Measurements from ENCODE around the gene HECW1.

Gene HECW1

GRCh38 chr7:43437001-43437400, 324.6 kb downstream of the HECW1 start:
- TF ChIP-seq NFIC (IDR thresholded peaks at IDR 0.05): no peak
- no peak for TF ChIP-seq CEBPB (IDR thresholded peaks at IDR 0.05)
- TF ChIP-seq USF1 (IDR thresholded peaks at IDR 0.05): no peak
- no peak for TF ChIP-seq ZBTB7A (IDR thresholded peaks at IDR 0.05; ENCODE audit: low read depth)
- no peak for TF ChIP-seq MAX (IDR thresholded peaks at IDR 0.05)
- no peak for TF ChIP-seq YY1 (IDR thresholded peaks at IDR 0.05; ENCODE audit: low read depth)
- TF ChIP-seq EGR1 (IDR thresholded peaks at IDR 0.05): no peak
- no peak for TF ChIP-seq EP300 (IDR thresholded peaks at IDR 0.05; ENCODE audit: borderline replicate concordance)
- no peak for TF ChIP-seq FOXM1 (IDR thresholded peaks at IDR 0.05; ENCODE audit: borderline replicate concordance, low read depth)
- no peak for TF ChIP-seq TCF12 (IDR thresholded peaks at IDR 0.05; ENCODE audit: low read depth)
- TF ChIP-seq TAF1 (IDR thresholded peaks at IDR 0.05; ENCODE audit: low read depth): no peak
- no peak for TF ChIP-seq TEAD4 (IDR thresholded peaks at IDR 0.05)
- TF ChIP-seq CREB1 (IDR thresholded peaks at IDR 0.05; ENCODE audit: low read depth): no peak
- TF ChIP-seq REST (IDR thresholded peaks at IDR 0.05; ENCODE audit: low read depth): no peak
- no peak for TF ChIP-seq RAD21 (IDR thresholded peaks at IDR 0.05; ENCODE audit: low read depth)

DNA sequence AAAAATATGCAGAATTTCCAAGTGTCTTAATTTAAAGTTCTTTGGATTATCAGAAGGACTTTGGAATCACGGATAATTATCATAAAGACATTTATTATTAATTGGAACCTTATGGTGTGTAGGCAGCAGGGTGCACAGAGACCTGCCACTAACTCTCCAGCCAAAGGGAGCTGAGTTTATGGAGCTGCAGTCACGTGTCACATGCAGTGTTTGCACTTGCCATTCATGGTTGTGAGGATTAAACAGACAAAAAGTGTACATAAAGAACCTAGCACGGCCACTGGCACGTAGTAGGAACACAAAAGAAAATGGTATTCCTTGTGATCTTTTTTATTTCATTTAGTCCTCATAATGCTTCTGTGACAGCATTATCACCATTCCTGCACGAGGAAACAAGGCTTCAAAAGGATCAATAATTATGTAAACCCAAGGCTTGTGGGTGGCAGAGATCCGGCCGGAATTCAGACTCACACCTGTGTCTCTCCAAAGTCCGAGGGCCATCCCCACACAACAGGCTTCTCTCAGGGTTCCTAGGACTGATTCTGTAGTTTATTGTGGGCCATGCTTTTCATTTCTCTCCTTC, 326.5 kb downstream of the HECW1 start:
- no peak for TF ChIP-seq EP300 (IDR thresholded peaks at IDR 0.05; ENCODE audit: borderline replicate concordance)
- TF ChIP-seq USF1 (IDR thresholded peaks at IDR 0.05): no peak
- no peak for TF ChIP-seq TEAD4 (IDR thresholded peaks at IDR 0.05)
- TF ChIP-seq REST (IDR thresholded peaks at IDR 0.05; ENCODE audit: low read depth): no peak
- no peak for TF ChIP-seq FOXM1 (IDR thresholded peaks at IDR 0.05; ENCODE audit: borderline replicate concordance, low read depth)

DNA sequence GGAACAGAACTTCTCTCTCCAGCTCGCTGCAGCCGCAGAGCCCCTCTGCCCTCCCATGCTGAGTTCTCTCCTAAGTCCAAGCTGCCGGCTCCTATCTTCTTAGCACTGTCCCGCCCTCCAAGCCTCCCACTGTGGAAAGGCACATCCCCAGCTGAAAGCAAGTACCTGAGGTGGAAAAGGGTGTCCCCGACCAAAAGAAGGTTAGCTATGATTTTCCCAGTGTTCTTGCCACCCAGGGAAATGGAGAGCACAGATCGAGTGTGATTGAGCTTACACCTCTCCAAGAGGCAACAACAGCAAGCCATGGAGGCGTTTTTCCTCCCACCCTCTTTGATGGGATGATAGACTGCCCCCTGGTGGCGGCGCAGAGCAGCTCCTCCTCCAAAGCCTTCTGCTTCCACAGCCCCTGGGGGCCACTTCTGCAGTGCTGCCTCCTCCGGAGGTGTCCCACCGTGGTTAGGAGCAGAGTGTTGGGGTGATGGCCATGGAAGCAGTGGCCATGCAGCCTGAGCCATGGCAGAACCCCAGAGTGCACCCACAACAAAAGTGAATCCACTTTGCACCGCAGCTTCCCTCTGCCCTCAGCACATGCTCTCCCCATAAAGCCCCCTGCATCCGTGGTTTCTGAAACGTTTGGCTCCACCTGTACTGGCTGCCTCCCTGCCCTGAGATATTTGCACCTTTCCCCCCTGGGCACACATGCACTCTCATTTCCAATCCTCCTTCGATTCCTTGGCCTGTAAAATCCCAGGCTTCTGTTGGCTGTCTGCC, 327.4 kb downstream of the HECW1 start:
- TF ChIP-seq FOXM1 (IDR thresholded peaks at IDR 0.05; ENCODE audit: borderline replicate concordance, low read depth) (no peak), RAD21 (IDR thresholded peaks at IDR 0.05; ENCODE audit: low read depth) (peak; percentile 76), EGR1 (IDR thresholded peaks at IDR 0.05) (no peak)

DNA sequence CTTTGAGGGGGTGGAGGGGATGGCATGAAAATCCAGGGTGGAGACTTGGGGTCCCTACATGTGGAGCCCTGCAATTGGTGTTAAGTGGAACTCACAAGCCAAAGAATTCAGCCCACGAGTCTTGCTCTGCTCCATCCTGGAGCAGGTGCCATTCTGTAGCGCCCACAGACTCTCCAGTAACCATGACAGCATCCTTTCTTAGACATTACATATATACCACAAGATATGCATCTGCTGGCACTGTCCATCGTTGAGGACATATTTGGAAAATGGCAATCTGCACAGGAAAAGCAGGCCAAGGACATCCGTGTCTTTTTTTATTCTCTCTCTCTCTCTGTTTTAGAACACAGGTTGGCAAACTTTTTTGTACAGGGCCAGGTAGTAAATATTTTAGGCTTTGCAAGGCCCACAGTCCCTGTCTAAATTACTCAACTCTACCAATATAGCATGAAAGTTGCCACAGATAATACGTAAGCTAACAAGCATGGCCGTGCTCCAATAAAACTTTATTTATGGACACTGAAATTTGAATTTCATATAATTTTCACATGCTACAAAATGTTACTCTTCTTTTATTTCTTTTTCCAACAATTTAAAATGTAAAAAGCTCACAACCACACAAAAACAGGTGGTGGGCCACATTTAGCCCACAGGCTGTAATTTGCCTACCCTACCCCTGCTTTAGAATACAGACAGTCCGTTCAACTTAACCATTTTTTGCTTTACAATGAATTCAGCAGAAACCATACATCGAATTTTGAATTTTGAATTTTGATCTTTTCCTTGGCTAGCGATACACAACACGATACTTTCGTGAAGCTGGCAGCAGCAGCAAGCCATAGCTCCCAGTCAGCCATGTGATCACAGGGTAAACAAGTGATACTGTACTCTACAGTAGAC, 329.0 kb downstream of the HECW1 start:
- TF ChIP-seq USF1 (IDR thresholded peaks at IDR 0.05) (no peak), TEAD4 (IDR thresholded peaks at IDR 0.05) (no peak), ZBTB7A (IDR thresholded peaks at IDR 0.05; ENCODE audit: low read depth) (no peak), NFIC (IDR thresholded peaks at IDR 0.05) (no peak), TCF12 (IDR thresholded peaks at IDR 0.05; ENCODE audit: low read depth) (no peak), TAF1 (IDR thresholded peaks at IDR 0.05; ENCODE audit: low read depth) (no peak), EP300 (IDR thresholded peaks at IDR 0.05; ENCODE audit: borderline replicate concordance) (no peak), REST (IDR thresholded peaks at IDR 0.05; ENCODE audit: low read depth) (no peak), YY1 (IDR thresholded peaks at IDR 0.05; ENCODE audit: low read depth) (no peak), CREB1 (IDR thresholded peaks at IDR 0.05; ENCODE audit: low read depth) (no peak), FOXM1 (IDR thresholded peaks at IDR 0.05; ENCODE audit: borderline replicate concordance, low read depth) (no peak), RAD21 (IDR thresholded peaks at IDR 0.05; ENCODE audit: low read depth) (no peak), CEBPB (IDR thresholded peaks at IDR 0.05) (no peak), EGR1 (IDR thresholded peaks at IDR 0.05) (no peak), MAX (IDR thresholded peaks at IDR 0.05) (no peak)
